Measurements from ENCODE around the gene SYNJ2.

SYNJ2 gene

DNA sequence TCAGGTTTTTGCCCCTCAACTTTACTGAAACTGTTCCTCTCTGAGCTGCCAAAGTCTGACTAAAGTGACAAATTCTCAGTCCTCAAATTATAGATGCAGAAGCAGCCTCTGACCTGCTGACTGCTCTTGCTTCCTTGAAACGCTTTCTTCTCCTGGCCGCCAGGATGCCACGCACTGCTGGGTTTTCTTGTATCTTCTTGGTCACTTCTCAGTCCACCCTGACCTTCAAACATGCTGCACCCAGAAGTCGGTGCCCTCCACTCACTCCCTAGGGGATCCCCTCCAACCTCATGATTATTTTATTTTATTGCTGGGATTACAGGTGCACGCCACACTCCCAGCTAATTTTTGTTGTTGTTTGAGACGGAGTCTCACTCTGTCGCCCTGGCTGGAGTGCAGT lies 24.7 kb downstream of the SYNJ2 start:
- TF ChIP-seq TCF12 (IDR thresholded peaks at IDR 0.05; ENCODE audit: low read depth) (no peak), MAX (IDR thresholded peaks at IDR 0.05) (no peak)

- no peak for TF ChIP-seq REST (IDR thresholded peaks at IDR 0.05; ENCODE audit: low read depth)
- TF ChIP-seq EGR1 (IDR thresholded peaks at IDR 0.05), result no peak
- no peak for TF ChIP-seq TAF1 (IDR thresholded peaks at IDR 0.05; ENCODE audit: low read depth)
- TF ChIP-seq NFIC (IDR thresholded peaks at IDR 0.05), result no peak
- no peak for TF ChIP-seq MAX (IDR thresholded peaks at IDR 0.05)
- TF ChIP-seq TCF12 (IDR thresholded peaks at IDR 0.05; ENCODE audit: low read depth), result no peak
- no peak for TF ChIP-seq USF1 (IDR thresholded peaks at IDR 0.05)
- no peak for TF ChIP-seq FOXM1 (IDR thresholded peaks at IDR 0.05; ENCODE audit: borderline replicate concordance, low read depth)
Observed at GRCh38 chr6:158006821-158007570, 25.3 kb downstream of the SYNJ2 start.

DNA sequence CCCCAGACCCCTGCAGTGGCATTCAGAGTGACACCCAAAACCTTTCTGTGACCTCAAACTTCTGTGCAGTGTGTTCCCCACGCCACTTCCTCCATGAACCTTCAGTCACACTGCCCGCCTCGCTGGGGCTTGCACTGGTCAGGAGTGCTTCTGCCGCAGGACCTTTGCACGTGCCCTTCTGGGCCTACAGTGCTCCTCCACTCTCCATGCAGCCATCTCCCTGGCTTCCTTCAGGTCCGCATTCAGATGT lies 27.1 kb downstream of the SYNJ2 start:
- no peak for TF ChIP-seq CEBPB (IDR thresholded peaks at IDR 0.05)
- TF ChIP-seq NFIC (IDR thresholded peaks at IDR 0.05), result no peak
- TF ChIP-seq TAF1 (IDR thresholded peaks at IDR 0.05; ENCODE audit: low read depth), result no peak

GRCh38 chr6:158009114-158009891 lies 27.6 kb downstream of the SYNJ2 start:
- TF ChIP-seq USF1 (IDR thresholded peaks at IDR 0.05) (no peak), FOXM1 (IDR thresholded peaks at IDR 0.05; ENCODE audit: borderline replicate concordance, low read depth) (no peak), RAD21 (IDR thresholded peaks at IDR 0.05; ENCODE audit: low read depth) (no peak), ZBTB7A (IDR thresholded peaks at IDR 0.05; ENCODE audit: low read depth) (no peak), TEAD4 (IDR thresholded peaks at IDR 0.05) (no peak), EGR1 (IDR thresholded peaks at IDR 0.05) (no peak), MAX (IDR thresholded peaks at IDR 0.05) (no peak), YY1 (IDR thresholded peaks at IDR 0.05; ENCODE audit: low read depth) (no peak), CREB1 (IDR thresholded peaks at IDR 0.05; ENCODE audit: low read depth) (no peak), REST (IDR thresholded peaks at IDR 0.05; ENCODE audit: low read depth) (no peak), TAF1 (IDR thresholded peaks at IDR 0.05; ENCODE audit: low read depth) (no peak), EP300 (IDR thresholded peaks at IDR 0.05; ENCODE audit: borderline replicate concordance) (no peak), CEBPB (IDR thresholded peaks at IDR 0.05) (no peak), TCF12 (IDR thresholded peaks at IDR 0.05; ENCODE audit: low read depth) (no peak), NFIC (IDR thresholded peaks at IDR 0.05) (no peak)

- TF ChIP-seq USF1 (IDR thresholded peaks at IDR 0.05) (no peak), TCF12 (IDR thresholded peaks at IDR 0.05; ENCODE audit: low read depth) (no peak), REST (IDR thresholded peaks at IDR 0.05; ENCODE audit: low read depth) (no peak), TAF1 (IDR thresholded peaks at IDR 0.05; ENCODE audit: low read depth) (no peak), ZBTB7A (IDR thresholded peaks at IDR 0.05; ENCODE audit: low read depth) (no peak), MAX (IDR thresholded peaks at IDR 0.05) (no peak), CEBPB (IDR thresholded peaks at IDR 0.05) (no peak), CREB1 (IDR thresholded peaks at IDR 0.05; ENCODE audit: low read depth) (no peak), YY1 (IDR thresholded peaks at IDR 0.05; ENCODE audit: low read depth) (no peak), EGR1 (IDR thresholded peaks at IDR 0.05) (no peak), TEAD4 (IDR thresholded peaks at IDR 0.05) (no peak), RAD21 (IDR thresholded peaks at IDR 0.05; ENCODE audit: low read depth) (no peak), EP300 (IDR thresholded peaks at IDR 0.05; ENCODE audit: borderline replicate concordance) (no peak), NFIC (IDR thresholded peaks at IDR 0.05) (no peak), FOXM1 (IDR thresholded peaks at IDR 0.05; ENCODE audit: borderline replicate concordance, low read depth) (no peak)
Observed at GRCh38 chr6:158009935-158010585, 28.4 kb downstream of the SYNJ2 start.

Measured in Ishikawa (cell line).